SHP77 (cell line): ENCODE data around the gene AFAP1.

Source experiments
- DNase-seq, 2 experiments: peaks; one replicate each; lab custom pipeline; 2025; lab: John Stamatoyannopoulos, UW

Gene AFAP1

DNA sequence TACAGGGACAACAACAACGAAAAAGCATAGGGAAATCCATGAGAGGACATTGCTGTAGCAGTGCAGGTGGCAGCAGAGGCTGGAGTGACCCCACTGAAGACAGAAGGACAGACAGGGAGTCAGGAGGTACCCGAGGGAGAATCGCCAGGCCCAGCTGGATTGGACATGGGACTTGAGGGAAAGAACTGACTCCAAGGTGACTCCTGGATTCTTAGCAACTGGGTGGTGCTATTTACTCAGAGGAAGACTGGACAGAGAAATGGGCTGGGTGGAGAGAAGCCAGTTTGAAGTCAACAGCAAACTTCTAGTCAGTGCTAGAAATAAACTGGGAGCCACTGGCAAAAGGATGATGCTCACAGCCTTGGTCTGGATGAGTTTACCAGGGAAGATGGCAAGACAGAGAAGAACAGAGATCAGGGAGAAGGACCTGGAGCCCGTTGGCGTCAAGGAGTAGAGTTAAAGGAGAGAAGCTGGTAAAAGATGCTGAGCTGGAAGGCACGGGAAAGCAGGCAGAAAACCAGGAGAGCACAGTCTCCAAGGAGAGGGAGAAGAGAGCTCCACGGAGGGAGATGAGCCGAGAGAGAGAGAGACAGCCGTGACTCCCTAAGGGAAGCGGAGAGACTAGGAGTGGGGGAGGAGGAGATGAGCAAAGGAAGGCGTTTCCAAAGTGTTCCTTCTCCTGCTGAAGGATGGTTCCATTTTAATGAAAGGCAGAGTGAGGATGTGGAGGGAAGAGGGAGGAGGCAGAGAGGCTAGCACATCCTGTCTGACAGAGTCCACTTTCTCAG lies 119.4 kb downstream of the AFAP1 start:
- no peak for DNase-seq

DNA sequence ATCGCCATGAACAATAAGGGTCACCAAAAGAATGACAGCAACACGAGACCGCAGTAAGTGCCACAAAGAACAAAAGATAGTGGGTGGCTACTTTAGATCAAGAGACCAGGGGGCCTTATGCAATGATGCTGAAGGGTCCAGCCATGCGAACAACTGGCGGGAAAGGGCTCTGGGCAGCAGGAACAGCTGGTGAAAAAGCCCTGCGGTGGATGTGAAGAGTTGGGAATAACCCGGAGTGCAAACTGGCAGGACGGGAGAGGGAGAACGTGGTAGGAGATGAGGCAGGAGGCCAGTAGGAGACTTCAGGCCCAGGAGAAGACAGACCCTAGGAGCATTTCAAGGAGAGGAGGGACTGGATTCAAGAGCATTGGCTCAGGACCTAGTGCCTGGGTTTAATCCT lies 120.2 kb downstream of the AFAP1 start:
- no peak for DNase-seq

DNA sequence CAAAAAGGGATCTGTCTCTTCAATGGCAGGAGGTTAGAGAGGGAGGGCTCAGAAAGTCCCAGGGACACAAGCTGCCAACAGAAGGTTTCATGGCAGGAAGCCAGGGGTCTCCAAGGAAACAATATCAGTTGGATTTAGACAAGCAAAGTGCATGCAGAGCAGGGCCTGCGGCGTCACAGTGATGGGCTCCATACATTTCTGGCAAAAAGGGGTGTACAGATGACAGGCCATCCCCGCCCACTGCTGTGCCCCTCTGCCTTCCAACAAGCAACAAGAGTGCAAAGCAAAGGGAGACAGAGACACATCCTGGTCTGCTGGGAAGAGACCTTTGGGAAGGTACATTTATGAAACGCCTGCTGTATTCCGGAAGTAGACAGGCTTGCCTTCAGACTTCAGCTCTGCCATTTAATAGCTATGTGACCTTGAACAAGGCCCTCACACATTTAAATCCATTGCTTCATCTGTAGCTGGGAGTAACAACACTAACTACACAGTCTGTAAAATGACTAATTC lies 121.2 kb downstream of the AFAP1 start:
- DNase-seq = no peak

DNA sequence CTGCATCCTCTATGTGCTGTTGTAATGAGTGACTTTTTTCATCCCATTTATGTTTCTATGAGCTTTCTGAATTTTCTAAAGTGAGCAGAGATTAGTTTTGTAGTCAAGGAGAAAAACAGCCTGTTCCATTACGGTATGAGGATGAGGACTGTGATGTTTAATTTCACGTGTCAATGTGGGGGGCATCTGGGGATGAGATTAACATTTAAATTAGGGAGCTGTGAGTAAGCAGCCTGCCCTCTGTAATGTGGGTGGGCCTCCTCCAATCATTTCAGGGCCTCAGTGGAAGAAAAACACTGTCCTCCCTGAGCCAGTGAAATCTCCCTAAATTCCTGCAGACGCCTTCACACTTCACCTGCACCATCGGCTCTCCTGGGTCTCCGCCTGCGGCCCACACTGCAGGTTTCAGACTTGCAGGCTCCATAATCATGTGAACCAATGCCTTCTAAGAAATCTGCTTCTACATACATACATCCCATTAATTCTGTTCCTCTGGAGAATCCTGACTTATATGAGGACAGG lies 121.7 kb downstream of the AFAP1 start:
- no peak for DNase-seq

DNA sequence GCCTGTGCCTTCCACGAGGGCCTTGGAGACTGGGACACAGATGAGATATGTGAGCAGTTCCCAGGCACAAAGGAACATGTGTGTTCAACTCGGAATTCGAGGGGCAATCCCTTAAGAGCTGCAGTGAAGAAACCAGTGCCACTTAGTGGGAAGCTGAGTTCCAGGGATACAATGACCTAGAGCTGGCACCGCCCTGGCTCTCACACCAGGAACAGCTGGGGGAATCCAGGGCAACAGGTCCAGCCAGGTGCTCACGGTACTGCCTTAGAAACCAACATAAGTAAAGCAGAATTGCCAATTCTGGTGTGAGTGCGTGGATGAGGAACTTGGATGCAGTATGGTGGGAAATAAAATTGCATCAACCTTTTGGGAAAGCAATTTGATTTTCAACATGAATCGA lies 122.9 kb downstream of the AFAP1 start:
- no peak for DNase-seq

DNA sequence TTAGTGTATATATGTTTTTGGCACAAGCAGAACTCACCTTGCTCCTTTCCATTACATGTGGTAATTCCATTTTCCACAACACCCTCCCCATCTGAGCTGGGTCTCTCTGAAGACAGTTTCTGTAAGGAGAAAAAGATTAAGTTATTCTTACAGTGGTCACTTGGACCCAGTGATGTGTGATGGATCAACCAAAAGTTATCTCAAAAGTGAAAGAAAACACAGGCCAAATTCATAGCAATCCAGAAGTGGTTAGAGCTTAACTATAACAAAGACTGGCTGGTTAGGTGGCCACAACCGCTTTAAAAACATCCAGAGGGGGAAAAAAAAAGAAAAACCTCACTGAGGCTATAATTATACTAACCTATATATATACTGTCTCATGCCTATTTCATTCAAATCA lies 123.7 kb downstream of the AFAP1 start:
- no peak for DNase-seq

DNA sequence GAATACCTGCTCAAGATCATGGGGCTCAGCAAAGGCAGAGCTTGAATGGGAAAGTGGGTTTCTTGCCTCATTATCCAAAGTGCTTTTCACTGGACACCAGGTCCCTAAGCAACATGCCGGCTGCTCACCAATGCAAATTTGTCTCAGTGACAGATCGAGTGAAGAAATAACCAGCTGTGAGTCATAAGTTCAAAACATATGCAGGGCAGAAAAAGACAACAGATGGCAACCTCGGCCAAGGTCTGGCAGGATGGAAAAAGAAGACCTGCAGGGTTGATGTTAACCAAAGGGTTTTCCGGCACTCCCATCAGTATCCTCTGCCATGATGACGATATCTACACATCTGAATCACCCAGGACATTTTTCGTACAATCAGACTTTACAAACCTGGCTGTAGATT lies 124.1 kb downstream of the AFAP1 start:
- no peak for DNase-seq

DNA sequence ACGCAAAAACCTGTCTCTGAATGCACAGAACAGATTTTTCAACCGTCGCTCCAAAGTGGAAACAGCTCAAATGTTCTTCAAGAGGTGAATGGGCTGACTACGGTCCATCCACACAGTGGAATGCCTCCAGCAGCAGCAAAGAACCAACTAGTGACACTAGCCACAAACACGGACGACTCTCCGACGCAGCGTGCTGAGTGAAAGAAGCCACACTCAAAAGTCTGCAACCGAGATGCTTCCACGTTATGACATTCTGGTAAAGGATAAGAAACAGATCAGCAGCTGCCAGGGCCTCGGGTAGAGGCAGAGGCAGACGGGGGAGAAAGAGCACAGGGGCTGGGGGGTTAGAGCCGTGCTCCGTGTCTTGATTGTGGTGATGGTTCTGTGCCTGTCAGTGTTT lies 125.2 kb downstream of the AFAP1 start:
- no peak for DNase-seq

DNA sequence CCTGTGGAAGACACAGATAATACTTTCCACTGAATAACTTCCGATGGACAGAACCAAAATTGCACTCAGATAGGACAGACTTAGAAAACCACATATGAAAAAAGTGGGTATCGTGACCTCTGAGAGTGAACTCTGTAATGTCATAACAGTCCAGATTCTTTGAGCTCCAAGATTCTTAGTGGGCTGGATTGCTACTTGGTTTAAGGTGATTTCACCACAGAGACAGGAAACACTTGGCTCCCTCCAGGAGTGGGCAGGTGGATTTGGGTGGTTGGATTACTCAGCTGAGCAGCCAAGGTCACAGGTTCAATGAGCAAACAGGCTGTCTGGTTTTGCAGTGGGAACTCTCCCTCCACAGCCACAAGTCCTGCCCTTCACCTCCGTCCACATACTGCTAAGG lies 126.0 kb downstream of the AFAP1 start:
- no peak for DNase-seq

DNA sequence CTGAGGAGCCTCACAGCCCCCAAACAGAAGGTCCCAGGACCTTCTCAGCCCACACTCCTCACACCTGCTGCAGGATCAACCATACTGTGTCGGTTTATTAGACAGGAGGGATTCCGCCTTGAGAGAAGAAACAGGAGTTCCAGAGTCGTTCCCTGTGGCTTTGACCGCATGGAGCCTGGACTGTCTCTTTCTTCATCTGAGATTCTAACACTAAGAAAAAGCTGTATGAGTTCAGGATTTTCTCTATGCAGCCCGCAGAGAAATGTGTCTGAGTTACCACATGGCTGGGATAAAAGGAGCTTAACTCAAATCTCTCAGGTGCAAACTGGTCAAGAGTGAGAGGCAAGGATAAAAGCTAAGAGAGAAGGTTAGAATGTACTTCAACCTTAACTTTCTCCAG lies 126.7 kb downstream of the AFAP1 start:
- no peak for DNase-seq

DNA sequence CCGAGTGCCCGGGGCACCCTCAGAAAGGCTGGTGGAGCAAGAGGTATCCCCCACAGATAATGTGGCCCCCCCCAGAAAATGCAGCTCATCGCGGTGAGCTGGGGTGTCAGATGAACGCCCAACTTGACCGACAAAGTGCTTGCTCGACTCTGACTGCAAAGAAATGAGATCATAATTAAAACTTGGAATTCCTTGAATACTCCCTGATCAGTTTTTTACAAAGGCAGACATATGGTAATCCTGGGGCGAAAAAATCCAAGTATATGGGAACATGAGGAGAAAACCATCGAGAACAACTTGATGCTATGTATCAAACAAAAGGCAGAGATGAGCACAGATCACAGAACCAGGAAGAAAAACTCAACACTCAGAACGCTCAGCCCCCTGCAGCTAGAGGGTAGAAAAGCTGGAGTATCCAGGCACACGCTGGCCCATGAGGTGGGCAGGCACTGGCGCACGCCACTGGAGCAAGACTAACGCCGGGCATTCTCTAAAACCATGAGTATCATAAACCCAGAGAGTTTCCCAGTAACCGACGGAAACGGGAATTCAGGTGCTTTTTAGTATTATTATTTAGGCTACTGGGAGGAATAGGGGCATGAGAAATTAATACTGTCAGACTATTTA lies 127.3 kb downstream of the AFAP1 start:
- no peak for DNase-seq

DNA sequence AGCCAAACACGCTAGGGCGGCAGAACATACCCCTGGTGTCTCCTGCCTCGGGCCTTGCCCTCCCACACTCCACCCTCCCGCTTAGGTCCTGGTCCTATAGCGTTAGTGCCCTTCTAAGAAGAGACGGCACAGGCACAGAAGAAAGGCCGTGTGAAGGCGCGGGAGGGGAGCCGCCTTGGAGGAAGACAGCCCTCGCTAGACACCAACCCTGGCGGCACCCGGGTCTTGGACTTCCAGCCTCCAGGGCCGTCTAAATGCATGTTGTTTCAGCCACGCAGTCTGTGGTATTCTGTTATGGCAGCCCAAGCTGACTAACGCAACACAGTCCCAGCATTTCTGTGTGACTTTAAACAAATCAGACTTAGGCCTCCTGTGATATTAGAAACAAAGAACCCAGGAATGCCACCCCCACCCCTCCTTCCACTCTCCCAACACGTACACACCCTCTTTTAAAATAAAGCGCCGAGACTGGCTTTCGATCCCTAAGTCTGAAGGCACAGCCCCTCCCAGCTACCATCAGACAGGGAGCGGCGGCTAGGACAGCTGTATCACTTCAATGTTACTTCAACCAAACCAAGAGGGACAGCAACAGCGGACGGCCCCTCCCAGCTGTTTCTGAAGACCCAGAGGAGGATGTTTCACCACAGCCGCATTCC lies 128.0 kb downstream of the AFAP1 start:
- no peak for DNase-seq

DNA sequence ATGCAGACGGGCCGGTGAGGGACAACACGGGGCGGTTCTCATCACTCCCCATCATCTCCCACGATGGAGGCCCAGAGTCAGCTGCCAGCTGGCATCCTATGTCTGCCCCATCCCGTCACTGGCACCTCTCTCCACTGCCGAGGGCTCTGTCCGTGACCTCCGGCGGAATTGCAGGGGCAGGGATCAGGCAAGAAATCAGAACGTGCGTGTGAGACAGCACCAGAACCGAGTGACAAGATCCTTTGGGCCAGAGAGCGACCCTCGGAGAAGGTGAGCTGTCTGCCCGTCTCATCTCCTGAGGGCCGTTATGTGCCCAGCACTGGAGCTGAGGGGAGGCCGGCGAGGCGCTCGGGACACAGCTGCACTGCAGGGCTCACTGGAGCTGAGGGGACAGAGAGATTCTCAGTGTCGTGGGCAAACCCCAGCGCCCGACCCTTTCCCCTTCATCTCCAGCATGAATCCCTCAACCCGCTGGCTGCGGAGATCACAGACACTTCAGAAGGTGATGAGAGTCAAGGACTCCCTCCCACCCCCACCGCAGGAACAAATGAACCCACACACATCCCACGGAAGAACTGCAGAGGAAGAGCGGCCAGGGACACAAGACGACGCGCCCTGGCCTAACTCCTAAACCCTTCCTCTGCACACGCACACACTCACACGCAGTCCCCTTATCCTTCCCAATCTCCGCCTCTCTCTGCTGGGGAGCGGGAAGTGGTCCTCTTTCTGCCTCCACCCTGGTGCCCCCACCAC lies 128.7 kb downstream of the AFAP1 start:
- no peak for DNase-seq

DNA sequence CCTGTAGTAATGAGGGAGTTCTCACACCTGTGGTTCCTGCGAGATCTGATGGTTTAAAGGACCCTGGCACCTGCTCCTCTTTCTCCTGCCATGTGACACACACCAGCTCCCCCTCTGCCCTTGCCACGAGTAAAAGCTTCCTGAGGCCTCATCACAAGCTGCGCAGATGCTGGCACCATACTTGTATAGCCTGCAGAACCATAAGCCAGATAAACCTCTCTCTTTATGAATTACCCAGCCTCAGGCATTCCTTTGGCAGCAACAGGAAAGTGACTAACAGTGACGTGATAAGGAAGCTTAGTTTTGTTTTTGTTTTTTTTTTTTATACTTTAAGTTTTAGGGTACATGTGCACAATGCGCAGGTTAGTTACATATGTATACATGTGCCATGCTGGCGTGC lies 130.9 kb downstream of the AFAP1 start:
- no peak for DNase-seq

DNA sequence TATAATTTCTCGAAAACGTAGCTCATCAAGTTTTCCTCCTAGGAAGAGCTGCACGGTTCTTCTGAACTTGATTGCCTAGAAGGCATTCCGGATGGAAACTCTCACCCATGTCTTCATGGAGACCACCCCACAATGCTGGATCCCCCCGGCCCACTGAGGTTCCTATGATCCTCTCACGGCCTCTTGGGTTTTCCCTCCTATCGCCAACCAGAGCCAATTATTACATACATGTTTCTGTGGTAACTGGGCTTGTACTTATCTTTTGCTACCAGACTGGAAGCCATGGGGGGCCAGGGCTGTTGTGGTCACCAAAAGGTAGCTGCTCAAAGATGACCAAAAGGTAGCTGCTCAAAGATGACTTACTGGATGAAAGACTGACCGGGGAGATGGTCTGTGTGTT lies 131.5 kb downstream of the AFAP1 start:
- DNase-seq = no peak

DNA sequence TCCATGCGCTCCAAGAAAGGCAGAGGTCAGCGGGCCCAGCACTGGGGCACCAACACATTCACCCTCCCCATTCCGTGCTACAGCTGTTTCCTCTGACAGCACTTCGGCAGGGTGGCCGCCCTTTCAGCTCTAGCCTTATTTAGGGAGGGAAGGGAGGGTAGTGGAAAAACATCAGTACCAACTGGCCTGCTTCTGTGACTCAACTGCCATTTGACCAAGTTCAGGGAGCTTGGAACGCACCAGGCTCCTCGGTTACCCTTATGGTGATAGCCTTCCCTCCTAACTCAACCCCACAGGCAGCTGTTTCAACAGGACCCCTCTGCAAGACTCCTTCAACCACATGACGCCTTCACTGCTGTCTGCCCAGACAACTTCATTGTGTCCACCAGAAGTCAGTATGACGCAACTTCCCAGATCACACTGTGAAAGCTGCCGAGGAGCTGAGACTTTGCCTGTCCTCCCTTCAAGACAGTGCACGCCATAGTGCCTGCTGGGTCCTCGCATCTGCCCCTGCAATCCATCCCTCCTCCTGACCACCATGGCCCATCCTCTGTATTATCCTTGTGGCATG lies 132.2 kb downstream of the AFAP1 start:
- no peak for DNase-seq

DNA sequence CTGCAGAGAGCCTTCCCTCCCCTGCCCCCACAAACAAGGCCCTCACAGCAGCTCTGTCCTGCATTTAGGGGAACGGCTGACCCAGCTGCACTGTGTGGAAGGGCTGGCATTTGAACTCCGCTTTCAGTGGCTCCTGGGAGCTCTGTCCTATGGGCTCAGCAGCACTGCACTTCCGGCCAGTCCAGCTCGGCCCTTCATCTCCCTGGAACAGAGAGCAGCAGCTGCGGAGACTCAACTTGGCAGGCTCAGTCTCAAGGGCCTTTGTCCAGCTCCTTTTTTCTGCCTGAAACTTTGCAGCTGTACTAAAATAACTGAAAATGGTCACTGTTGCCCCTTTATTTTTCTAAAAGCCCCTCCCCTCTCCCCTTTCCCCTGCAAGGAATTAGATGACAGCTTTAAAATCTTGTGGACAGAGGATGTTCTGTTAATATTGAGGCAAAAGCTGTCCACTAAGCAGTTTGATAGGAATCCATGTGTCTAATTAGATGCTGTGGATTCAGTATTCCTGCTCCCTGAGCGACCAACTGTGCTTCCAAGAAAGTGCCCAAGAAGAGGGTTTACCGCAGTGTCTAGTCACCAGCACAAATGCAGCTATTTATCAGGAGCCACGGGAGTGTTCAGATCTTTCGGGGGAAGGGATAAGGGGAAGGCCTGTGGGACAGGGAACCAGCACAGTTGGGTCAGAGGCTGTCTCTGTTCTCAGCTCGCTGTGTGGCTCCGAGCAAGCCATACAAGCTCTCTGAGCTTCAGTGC lies 133.1 kb downstream of the AFAP1 start:
- no peak for DNase-seq

DNA sequence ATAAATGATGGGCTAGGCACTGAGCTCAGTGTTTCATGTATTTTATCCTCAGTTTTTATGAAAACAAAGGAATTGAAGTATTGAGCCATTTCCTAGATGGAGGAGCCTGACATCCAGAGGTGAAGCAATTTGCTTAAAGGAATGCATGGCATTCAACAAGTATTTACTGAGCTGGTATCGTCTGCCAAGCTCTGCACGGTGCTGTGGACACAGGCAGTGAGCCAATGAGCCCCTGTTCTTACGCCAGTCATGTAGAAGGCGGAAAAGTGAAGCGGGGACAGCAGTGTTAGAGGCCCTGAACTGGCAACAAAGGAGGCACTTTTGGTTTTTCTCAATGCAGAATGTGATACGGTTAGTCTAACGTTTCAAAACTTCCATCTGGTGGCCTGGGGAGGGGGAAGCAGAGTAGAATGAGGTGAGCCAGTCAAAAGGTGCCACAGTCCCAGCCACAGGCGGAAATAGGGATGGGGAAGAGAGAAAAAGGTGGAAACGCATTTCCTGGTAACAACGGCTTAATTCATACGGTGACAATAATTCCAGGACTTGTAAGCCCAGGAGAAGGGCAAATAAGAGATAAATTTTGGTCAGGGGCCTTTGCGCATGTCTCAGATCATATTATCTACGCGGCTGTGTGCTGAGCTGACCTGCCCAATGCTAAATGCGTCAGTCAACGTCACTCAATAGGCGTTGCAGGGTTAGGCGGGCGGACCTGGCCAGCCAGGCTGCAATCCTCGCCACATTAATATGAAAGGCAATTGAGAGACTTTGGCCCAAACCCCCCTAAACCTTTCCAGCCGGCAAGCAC lies 133.9 kb downstream of the AFAP1 start:
- no peak for DNase-seq

DNA sequence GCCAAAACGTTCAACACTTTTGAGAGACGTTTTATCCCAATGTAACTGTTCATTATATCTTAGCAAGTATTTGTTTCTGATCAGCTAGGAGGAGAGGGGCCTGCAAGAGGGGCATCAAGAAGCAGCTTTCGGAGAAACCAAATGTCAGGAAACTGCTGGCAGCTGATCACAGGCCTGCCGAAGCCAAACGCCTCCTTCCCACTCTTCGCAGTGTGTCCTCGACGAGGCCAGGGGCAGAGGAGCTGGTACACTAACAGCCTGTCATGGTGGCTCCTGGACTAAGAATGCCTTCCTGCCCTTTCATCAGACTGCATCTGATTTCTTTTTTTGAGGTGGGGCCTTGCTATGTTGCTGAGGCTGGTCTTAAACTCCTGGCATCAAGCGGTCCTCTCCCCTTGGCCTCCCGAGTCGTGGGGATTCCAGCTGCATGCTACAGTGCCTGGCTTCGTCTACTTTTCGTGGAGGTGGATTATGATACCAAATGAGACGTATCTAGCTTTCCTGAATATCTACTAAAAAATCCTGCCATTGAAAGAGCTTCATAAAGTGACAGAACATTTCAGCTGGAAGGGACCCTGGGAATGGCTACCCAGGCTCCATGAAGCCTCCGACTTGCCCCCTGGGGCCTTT lies 134.8 kb downstream of the AFAP1 start:
- DNase-seq = no peak
